Activated CD8-positive, alpha-beta memory T cell treated with anti-CD3 and anti-CD28 coated beads, Interleukin-2, amount 50 U/mL, for 1 hour (primary cell): Measurements from ENCODE around the gene STAT5A.
"Not testable (repeated sequence)": the region's sequence is repeated elsewhere in the genome, so short reads cannot be mapped to it uniquely, and the experiment has no call there.

ENCODE experiments used
- DNase-seq: peaks from one replicate; pipeline ENCODE4 v3.0.0-alpha.2; 2020; ENCODE audit errors: extremely low read depth

STAT5A gene

DNA sequence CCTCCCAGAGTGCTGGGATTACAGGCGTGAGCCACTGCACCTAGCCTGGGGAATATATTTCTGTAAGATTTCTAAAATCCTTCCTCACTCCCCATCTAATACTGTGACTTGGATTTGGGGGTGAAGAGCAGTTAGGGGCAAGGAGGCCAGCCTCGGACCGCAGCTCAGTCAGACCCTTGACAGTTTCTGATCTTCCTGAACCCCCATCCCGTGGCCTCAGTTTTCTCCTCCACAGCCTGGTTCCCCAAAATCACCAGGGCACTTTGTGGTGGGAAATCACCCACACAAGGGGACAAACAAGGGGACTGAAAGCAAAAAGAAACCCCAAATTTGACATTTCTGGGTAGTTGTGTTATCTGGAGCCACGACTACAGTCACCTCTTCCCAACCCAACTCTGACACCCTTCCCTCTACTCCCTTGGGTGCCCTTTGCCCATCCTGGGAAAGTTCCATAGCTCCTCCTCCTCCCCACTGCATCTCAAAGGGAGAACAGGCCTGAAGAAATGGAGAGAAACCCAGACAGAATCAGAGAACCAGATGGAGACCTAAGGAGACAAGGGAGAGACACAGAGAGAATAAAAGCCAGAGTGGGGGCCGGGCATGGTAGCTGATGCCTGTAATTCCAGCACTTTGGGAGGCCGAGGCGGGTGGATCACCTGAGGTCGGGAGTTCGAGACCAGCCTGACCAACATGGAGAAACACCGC lies 2.8 kb upstream of the STAT5A start:
- DNase-seq: no peak

GRCh38 chr17:42286411-42287221 lies 1.7 kb upstream of the STAT5A start:
- no peak for DNase-seq

- no peak for DNase-seq
Observed at GRCh38 chr17:42287305-42287976, 857 bp upstream of the STAT5A start.

GRCh38 chr17:42288803-42289610 lies 709 bp downstream of the STAT5A start:
- DNase-seq: no peak

- DNase-seq: no peak
Observed at GRCh38 chr17:42289611-42290181, 1.4 kb downstream of the STAT5A start.

- no peak for DNase-seq
Observed at GRCh38 chr17:42290577-42290976, 2.3 kb downstream of the STAT5A start.

DNA sequence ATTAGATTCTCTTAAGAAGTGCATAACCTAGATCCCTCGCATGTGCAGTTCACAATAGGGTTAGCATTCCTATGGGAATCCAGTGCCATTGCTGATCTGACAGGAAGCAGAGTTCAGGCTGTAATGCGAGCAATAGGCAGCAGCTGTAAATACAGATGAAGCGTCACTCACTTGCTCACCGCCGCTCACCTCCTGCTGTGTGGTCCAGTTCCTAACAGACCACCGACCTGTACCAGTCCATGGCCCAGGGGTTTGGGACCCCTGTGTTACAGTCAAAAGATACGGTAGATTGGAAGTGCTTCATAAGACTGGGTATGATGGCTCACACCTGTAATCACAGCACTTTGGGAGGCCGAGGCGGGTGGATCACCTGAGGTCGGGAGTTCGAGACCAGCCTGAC lies 2.8 kb downstream of the STAT5A start:
- DNase-seq: no peak

- no peak for DNase-seq
Observed at GRCh38 chr17:42294469-42295398, 6.4 kb downstream of the STAT5A start.

DNA sequence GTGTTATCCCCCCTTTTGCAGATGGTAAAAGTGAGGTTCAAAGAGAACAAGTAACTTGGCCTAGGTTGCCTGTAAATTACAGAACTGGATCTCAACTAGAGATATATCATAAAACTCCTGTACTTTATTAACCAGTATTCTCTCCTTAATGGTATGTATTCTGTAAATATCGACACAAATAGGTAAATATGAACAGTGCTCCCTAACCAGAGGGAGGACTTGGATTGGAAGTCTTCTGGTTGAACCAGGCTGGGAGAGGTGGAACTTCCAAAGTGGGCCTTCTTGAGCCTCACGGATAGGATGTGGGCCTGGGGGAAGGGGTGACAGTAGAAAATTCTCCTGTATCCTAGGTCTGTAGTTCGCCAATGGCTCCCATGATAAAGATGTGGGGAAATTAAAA lies 7.7 kb downstream of the STAT5A start:
- DNase-seq: no peak

- DNase-seq: not testable (repeated sequence)
Observed at GRCh38 chr17:42297775-42298174, 9.5 kb downstream of the STAT5A start.

GRCh38 chr17:42299361-42299760 lies 11.1 kb downstream of the STAT5A start:
- DNase-seq: not testable (repeated sequence)

- not testable (repeated sequence) for DNase-seq
Observed at GRCh38 chr17:42299913-42300312, 11.6 kb downstream of the STAT5A start.

- no peak for DNase-seq
Observed at GRCh38 chr17:42301022-42301421, 12.7 kb downstream of the STAT5A start.

DNA sequence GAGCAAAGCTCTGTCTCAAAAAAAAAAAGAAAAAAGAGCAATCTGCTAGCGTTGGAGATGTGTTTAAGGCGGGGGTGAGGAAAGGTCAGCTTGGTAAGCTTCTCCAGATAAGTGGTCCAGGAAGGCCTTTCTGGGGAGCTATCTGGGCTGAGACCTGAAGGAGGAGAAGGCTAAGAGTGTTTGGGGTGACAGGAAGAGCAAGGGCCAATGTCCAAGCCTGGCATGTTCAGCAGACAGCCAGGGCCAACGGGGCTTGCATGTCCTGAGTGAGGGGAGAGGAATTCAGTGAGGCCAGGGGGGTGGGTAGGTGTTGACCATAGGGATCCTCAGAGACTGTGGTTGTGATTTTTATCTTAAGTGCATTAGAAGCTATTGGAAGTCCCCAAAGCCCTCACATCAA lies 15.4 kb downstream of the STAT5A start:
- DNase-seq: no peak

GRCh38 chr17:42304187-42305030 lies 16.1 kb downstream of the STAT5A start:
- DNase-seq: no peak

DNA sequence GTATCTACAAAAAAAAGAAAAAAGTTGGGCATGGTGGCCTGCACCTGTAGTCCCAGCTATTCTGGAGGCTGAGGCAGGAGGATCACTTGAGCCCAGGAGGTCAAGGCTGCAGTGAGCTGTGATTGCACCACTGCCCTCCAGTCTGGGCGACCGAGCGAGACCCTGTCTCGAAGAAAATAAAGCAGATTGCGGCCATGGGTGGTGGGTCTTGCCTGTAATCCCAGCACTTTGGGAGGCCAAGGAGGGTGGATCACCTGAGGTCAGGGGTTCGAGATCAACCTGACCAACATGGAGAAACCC lies 16.7 kb downstream of the STAT5A start:
- DNase-seq: not testable (repeated sequence)

DNA sequence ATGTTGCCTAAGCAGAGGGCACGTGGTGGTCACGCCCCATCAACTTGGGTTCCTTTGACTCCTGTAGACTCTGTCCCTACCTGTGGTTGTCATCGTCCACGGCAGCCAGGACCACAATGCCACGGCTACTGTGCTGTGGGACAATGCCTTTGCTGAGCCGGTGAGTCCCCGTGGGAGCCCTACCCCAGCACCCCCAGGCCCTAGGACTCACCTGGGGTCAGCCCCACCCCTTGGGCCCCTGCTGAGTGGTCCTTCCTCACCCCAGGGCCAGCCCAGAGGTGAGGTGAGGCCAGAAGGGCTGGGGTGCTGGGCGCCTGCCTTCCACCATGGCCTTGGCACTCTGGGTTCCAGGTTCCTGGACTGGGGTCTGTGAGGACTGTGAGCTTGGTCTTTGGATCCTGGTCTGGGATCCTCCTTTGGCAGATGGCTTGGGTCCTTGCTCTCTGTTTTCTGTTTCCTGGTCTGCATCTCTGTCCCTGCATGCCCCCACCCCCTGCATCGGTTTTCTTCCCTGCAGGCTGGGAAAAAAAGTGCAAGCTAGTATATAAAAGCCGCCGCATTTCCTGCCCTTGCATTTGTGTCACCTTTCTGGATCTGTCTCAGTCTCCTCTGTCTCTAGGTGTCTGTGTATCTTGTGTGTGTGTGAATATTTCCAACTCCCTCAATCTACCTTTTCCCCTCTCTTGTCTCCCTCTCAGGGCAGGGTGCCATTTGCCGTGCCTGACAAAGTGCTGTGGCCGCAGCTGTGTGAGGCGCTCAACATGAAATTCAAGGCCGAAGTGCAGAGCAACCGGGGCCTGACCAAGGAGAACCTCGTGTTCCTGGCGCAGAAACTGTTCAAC lies 17.5 kb downstream of the STAT5A start:
- DNase-seq: no peak

DNA sequence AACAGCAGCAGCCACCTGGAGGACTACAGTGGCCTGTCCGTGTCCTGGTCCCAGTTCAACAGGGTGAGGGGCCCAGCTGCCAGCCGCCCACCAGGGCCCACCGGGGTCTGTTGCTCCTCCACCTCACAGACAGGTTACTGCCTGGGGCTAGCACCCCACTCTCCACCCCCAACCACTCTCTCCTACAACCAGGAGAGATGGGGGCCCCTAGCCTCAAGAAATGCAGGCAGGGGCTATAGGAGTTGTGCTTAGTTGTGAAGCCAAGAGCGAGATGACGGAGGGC lies 18.0 kb downstream of the STAT5A start:
- DNase-seq: no peak

GRCh38 chr17:42307362-42307927 lies 19.1 kb downstream of the STAT5A start:
- DNase-seq: no peak
